SKM-1 treated with dmso at 0.1 percent for 144 hours (cell line): ENCODE measurements around the gene ZFYVE28.

ENCODE experiments used
- DNase-seq: peaks from one replicate; lab custom pipeline; 2025; ENCODE audit not compliant: unreplicated experiment; lab: John Stamatoyannopoulos, UW

Gene ZFYVE28

GRCh38 chr4:2306773-2307410, 111.6 kb downstream of the ZFYVE28 start:
- DNase-seq = no peak

GRCh38 chr4:2305766-2306501, 112.5 kb downstream of the ZFYVE28 start:
- no peak for DNase-seq

DNA sequence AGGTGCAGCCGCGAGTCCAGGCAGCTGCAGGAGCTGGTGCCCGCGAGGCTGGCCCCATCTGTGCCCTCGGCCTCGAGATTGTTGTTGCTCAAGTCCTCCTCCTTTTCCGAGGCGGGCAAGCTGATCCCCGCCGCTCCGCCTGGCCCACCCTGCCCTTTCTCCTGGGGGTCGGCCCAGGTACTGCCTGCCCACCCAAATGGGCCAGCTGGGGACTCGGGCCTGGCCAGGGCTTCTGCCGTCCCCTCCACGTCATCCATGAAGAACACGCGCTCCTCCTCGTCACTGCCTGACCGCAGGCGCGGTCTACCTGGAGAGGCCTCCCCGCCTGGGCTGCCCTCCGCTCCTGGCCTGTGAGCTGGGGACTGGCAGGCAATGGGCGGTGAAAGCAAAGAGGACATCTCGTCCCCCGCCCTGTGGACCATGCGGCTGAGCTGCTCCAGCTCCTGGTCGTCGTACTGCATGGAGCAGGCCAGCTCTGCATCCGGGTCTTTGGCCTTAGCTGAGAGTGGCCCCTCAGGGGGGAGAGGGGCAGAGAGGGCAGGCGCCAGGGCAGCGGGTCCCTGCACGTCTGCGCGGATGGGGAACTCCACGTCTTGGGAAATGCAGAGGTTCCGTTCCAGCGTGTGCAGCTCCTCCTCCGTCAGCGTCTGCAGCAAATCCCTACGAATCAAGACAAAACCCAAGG, 113.4 kb downstream of the ZFYVE28 start:
- DNase-seq = no peak

- no peak for DNase-seq
Measured at GRCh38 chr4:2304321-2304876, 114.0 kb downstream of the ZFYVE28 start.

DNA sequence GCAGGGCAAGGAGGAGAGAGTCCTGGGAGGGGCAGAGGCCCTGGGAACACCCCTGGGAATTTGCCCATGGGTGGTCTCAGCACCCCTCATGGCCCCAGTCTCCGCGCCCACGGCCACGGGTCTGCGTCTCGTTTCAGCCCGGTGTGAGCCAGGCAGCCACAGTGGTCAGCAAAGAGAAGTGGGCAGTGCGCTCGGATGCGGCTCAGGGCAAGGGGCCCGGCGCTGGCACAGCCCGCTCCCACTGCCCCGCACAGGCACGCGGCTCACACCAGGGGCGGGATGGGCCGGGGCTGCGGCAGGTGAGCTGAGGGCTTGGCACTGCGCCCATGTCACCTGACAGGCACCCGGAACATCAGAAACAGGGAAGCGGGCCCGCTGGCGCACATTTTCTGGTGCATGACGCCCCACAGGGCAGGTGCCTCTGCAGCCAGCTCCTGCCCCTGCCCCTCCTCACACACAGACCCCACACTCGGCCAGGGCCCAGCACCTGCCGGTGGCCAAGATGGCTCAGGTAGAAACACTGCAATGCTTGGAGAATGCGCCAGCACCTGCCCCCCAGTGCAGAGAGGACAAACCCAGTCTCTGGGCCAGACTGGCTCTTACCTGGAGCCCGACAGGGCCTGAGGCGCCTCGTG, 114.6 kb downstream of the ZFYVE28 start:
- no peak for DNase-seq

DNA sequence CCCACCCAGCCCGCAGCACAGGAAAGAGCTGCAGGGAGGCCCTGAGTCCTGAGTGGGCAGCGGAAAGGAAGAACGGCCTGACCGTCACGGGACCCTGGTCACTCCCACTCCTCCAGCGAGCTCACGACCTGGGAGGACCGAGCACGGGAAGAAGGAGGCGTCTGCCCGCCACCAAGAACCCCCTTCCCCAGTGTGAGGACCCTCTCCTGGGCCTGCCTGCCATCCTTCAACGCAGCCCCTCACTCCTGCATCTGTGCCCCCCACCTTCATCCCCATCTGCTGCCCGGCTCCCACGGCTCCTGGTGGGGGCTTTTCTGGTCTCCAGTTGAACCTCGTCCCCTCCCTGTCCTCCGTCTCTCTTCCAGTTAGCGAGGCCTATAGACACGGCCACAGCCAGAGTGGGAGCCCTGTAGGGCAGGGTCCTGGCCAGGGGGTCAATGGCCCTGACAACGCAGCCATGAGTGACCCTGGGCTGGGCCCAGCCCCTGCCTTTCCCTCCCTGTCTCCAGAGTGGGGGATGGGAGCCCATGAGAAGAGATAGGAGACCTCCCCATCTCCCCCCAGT, 115.2 kb downstream of the ZFYVE28 start:
- DNase-seq = no peak

DNA sequence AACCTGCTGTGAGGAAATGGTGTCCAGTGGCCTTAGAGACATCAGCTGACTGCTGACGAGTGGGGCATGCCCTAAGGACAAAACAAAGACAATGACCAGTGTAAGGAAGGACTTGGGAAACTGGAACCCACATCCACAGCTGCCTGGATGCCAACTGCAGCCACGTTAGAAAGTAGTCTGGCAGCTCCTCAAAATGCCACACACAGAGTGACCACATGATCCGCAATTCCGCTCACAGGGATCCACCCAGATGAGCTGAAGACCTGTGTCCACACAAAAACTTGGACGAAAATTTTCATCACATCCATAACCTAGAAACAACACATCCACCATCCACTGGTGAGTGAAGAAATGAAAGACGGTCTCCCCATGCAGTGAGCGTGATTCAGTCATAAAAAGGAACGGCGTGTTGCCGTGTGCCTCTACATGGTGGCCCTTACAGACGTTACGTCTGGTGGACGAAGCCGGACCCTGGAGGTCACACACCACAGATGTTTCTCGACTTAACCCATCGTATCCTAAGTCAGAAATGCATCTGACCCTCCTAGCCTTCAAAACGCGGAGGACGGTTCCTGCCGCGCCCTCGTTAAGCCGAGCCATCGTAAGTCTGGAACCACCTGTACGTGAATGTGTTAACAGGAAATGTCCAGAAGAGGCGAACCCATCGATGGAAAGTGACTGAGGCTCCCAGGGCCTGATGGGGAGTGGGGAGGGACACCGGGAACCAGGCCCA, 115.9 kb downstream of the ZFYVE28 start:
- DNase-seq = no peak

- DNase-seq = no peak
Measured at GRCh38 chr4:2301806-2302205, 116.6 kb downstream of the ZFYVE28 start.

DNA sequence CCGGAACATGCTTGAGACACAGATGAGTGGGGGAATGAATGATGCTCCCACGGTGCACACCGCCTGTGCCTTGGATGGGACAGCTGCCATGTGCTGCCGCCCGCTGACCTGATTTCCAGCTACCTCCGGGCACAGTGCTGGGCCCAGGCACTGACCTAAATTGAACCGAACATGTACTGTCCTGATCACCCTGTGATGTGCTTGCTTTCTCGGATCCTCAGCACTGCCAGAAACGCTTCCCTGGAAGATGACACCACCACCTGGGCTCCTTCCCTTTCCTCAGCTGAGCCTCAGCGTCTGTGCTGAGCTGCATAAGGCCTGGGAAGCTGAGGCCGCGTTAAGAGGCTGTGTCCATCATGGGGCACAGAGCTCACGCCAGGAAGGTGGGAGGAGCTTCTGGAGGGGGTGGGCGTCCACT, 117.2 kb downstream of the ZFYVE28 start:
- DNase-seq = no peak

DNA sequence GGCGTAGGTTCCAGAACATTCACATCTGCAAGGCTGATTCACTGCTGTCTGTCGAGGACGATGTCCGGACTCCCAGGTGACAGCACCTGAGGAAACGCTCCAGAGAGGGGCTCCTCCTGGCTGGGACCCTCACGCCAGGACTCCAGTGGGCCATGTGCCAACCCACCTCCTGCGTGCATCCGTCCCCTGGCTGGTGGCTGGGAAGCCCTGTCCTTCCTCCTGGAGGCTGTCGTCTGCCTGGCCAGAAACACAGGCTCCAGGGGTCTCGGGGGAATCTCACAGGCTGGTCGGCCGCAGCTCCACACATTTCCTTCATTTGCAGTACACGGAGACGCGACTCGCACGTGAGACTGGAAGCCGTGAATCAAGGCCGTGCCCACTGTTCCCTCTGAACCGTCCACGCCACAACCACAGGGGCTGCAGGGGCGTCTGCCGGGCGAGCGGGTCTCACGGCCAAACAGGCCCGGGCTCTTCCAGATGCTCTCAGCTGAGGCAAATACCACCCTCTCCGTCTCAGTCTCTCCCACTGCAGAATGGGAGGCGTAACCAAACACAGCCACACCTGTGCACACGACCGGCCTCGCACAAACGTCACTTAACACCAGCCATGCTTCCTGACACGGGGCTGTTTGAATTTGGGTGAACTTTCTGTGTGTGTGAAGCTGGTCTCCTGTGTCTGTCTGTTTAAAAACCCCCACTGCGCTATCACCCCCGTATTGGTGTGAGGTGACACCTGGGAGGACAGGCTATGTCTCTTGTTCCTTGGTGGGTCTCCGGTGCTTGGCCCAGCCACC, 117.8 kb downstream of the ZFYVE28 start:
- DNase-seq = no peak

GRCh38 chr4:2299794-2300193, 118.7 kb downstream of the ZFYVE28 start:
- DNase-seq = no peak

- no peak for DNase-seq
Measured at GRCh38 chr4:2298532-2298991, 119.9 kb downstream of the ZFYVE28 start.

- no peak for DNase-seq
Measured at GRCh38 chr4:2297606-2298531, 120.6 kb downstream of the ZFYVE28 start.

DNA sequence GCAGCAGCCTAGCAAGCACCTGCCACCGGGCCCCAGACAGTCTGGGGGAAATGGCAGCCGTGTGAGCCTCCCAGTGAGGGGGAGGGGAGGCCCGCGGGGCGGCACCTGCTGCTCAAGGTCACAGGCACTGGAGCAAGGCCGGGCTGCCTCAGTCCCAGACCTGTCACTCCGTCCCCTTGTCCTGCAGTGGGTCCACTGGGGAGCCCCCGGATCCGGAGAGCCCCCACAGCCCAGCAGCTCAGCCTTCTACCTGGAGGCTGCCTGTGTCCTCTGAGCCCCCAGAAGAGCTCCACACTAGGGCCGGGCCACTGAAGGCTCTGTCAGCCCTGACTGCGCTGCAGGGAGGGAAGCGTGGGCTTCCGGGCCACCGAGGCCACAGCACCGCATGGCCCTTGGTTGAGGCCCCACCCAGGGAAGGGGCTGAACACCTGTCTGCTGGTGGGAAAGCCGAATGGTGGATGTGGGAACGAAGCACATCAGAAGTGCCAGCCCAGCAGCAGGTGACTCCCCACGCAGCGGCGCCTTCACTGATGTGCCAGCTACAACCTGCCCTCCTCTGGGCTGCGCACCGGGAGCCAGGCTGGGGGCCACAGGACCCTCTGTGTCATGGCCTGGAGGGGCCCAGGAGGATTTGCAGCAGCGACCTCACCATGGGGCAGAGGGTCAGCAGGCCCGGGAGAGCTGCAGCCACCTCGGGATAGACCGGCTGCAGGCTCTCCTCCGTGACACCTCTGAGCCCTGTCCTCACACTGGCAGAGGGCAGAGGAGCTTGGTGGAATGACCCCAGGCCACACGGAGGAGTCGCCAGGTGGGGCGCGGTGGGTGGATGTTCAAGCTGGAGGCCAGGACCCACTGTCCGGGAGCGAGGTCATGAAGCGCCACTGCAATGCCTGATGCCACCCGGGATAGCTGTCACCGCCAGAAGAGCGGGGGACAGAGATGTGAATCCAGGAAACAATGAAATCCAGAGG, 121.5 kb downstream of the ZFYVE28 start:
- DNase-seq = no peak

- DNase-seq = no peak
Measured at GRCh38 chr4:2295900-2296442, 122.5 kb downstream of the ZFYVE28 start.

- no peak for DNase-seq
Measured at GRCh38 chr4:2295500-2295899, 122.9 kb downstream of the ZFYVE28 start.

DNA sequence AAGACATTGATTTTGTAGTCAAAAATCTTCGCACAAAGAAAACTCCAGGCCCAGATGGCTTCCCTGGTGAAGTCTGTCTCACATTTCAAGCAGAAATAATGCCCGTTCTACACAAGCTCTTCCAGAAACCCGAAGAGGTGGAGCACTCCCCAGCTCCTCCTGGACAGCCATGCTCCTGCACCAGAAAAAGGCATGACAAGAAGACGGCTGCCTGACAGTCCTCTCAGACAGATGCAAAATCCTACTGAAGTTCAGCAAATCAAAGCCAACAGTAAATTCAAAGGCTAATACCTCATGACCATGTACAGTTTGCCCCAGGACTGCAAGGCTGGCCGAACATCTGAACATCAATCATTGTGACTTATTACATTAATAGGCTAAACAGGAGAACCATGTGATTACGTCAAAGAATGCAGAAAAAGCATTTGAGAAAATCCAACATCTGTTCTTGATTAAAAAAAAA, 125.8 kb downstream of the ZFYVE28 start:
- DNase-seq = no peak
